B cell (primary cell): ENCODE data around the gene ZNF91. TPM values are rescaled to one million over a fixed set of nuclear protein-coding genes. Genes with fewer than 3 reads are reported as not detected.
A peak's percentile ranks its signal among the peaks of the same experiment; 100 is the strongest.
"Not testable (repeated sequence)": the region's sequence is repeated elsewhere in the genome, so short reads cannot be mapped to it uniquely, and the experiment has no call there.

Source experiments
- ATAC-seq: fragments of 200-7000 bp; cut with Tn5 transposase; one replicate; pipeline ENCODE4 v1.10.0; 2021; ENCODE audit warnings: low read depth, mild to moderate bottlenecking, moderate number of reproducible peaks, moderate library complexity
- CTCF ChIA-PET: fragments of 350-600 bp; sonication (Branson Sonifier 250); formaldehyde crosslinking; loops from one replicate; lab custom pipeline; 2021; ENCODE audit warnings: antibody characterized with exemption, inconsistent platforms; lab: Charles Lee
- POLR2A ChIA-PET: fragments of 350-600 bp; sonication (Branson Sonifier 250); formaldehyde crosslinking; loops from one replicate; lab custom pipeline; 2021; ENCODE audit warnings: antibody characterized with exemption; lab: Charles Lee
- DNase-seq: peaks from one replicate; pipeline ENCODE4 v3.0.0; 2013
- H2AFZ ChIP-seq: 2 replicates; pipeline ENCODE4 v1.6.1; 2012; ENCODE audit warnings: mild to moderate bottlenecking, low read depth, low read length; ENCODE audit not compliant: insufficient read depth, poor library complexity, severe bottlenecking
- H3K27ac ChIP-seq, 2 donors: 1 replicate in 1 of 2; 2 replicates in 1 of 2; pipeline ENCODE4 v1.5.1; 2012 to 2013; ENCODE audit warnings: low read length in 2 of 2, mild to moderate bottlenecking in 2 of 2, moderate library complexity in 1 of 2
- H3K27me3 ChIP-seq, 4 experiments: fragments of 200-600 bp in 1 of 4; sonication (generic) in 1 of 4; replicated peaks in 1 of 4; 1 replicate in 2 of 4; 2 replicates in 2 of 4; pipeline versions ENCODE4 v1.6.1 to v1.7.0; 2013 to 2016; ENCODE audit warnings: low read length in 3 of 4, mild to moderate bottlenecking in 2 of 4, mixed read lengths in 1 of 4, moderate library complexity in 1 of 4; ENCODE audit not compliant: insufficient read depth in 4 of 4, control insufficient read depth in 3 of 4; ENCODE audit errors: control extremely low read depth in 1 of 4
- H3K36me3 ChIP-seq, 2 experiments: replicated peaks in 1 of 2; 1 replicate in 1 of 2; 2 replicates in 1 of 2; pipeline versions ENCODE4 v1.6.1 to v1.7.1; 2013; ENCODE audit warnings: low read length in 1 of 2; ENCODE audit not compliant: insufficient read depth in 2 of 2, control insufficient read depth in 1 of 2; ENCODE audit errors: control extremely low read depth in 1 of 2, extremely low read depth in 1 of 2
- H3K4me1 ChIP-seq, 2 donors: fragments of 200-600 bp in 1 of 2; sonication (generic) in 1 of 2; 1 replicate in 1 of 2; 2 replicates in 1 of 2; pipeline versions ENCODE4 v1.5.1 to v1.6.1; 2013 to 2017; ENCODE audit warnings: low read length in 2 of 2; ENCODE audit not compliant: control insufficient read depth in 2 of 2, insufficient read depth in 2 of 2
- H3K4me2 ChIP-seq: replicated peaks from 2 replicates; pipeline ENCODE3; 2012; ENCODE audit warnings: mild to moderate bottlenecking, low read depth, low read length; ENCODE audit not compliant: poor library complexity, severe bottlenecking
- H3K4me3 ChIP-seq, 5 experiments: fragments of 200-600 bp in 1 of 5; sonication (generic) in 1 of 5; 1 replicate in 3 of 5; 2 replicates in 2 of 5; pipeline versions ENCODE4 v1.5.1 to v1.7.0; 2011 to 2016; ENCODE audit warnings: low read length in 4 of 5, mild to moderate bottlenecking in 4 of 5, low read depth in 2 of 5, control low read depth in 1 of 5, moderate library complexity in 1 of 5; ENCODE audit not compliant: insufficient read depth in 1 of 5; ENCODE audit errors: control extremely low read depth in 1 of 5, extremely low read depth in 1 of 5
- H3K79me2 ChIP-seq: fragments of 200-600 bp; sonication (generic); one replicate; pipeline ENCODE4 v1.6.0; 2016; ENCODE audit warnings: low read length; ENCODE audit not compliant: control insufficient read depth, insufficient read depth
- H3K9ac ChIP-seq: fragments of 200-600 bp; sonication (generic); 2 replicates; pipeline ENCODE4 v1.6.1; 2017; ENCODE audit warnings: mild to moderate bottlenecking, low read length, moderate library complexity
- H3K9me3 ChIP-seq, 3 donors: one replicate each; pipeline versions ENCODE4 v1.6.1 to v1.7.1; 2013; ENCODE audit warnings: low read length in 2 of 3; ENCODE audit not compliant: control insufficient read depth in 2 of 3, insufficient read depth in 1 of 3; ENCODE audit errors: control extremely low read depth in 1 of 3
- H4K20me1 ChIP-seq: 2 replicates; pipeline ENCODE4 v1.6.0; 2012; ENCODE audit warnings: mild to moderate bottlenecking, low read length; ENCODE audit not compliant: insufficient read depth, control insufficient read depth, poor library complexity, severe bottlenecking
- H3K27ac Mint-ChIP-seq: one replicate; pipeline ENCODE4 v1.8.0; 2021; ENCODE audit warnings: mixed read lengths
- H3K27me3 Mint-ChIP-seq: one replicate; pipeline ENCODE4 v1.8.0; 2021; ENCODE audit warnings: mixed read lengths
- H3K4me1 Mint-ChIP-seq: one replicate; pipeline ENCODE4 v1.8.0; 2021; ENCODE audit warnings: mixed read lengths
- H3K4me3 Mint-ChIP-seq: one replicate; pipeline ENCODE4 v1.8.0; 2021; ENCODE audit warnings: mixed read lengths
- H3K9me3 Mint-ChIP-seq: one replicate; pipeline ENCODE4 v1.8.0; 2022; ENCODE audit warnings: mixed read lengths; ENCODE audit not compliant: insufficient read depth
- EZH2 ChIP-seq: IDR thresholded peaks from 2 replicates; pipeline ENCODE4 v1.6.1; 2012; ENCODE audit warnings: borderline replicate concordance, low read depth, mild to moderate bottlenecking, moderate library complexity, low read length; ENCODE audit not compliant: insufficient read depth, poor library complexity, severe bottlenecking
- WGBS: methylation state at CpG from one replicate; pipeline ENCODE4 v1.1.5; 2013; ENCODE audit warnings: missing lambda C conversion rate; ENCODE audit not compliant: insufficient coverage; 5-methylcytosine and 5-hydroxymethylcytosine counted together
- intact Hi-C: fragments of 100-400 bp; cut with micrococcal nuclease; formaldehyde crosslinking; loops from one replicate; pipeline ENCODE4 v1.10.0; 2022
- polyA plus RNA-seq: library from polyadenylated mRNA; depleted of rRNA; stranded (reverse); fragments of >200 nt; gene quantifications from 2 replicates; pipeline ENCODE4 v1.2.3, GENCODE V29; 2012
- total RNA-seq, 2 donors: library from RNA; stranded (reverse); fragments of 120-200 nt in 1 of 2; gene quantifications; 1 replicate in 1 of 2; 2 replicates in 1 of 2; pipeline versions ENCODE4 v1.2.3 to v1.2.4, GENCODE V29; 2013 to 2022
- TF ChIP-seq, protein P1 (sequence below): fragments of 200-600 bp; IDR thresholded peaks from one replicate; pipeline ENCODE4 v1.8.0; 2022; ENCODE audit warnings: antibody characterized with exemption, mild to moderate bottlenecking

Gene ZNF91
- total and polyA plus RNA-seq, 2 donors (not counting 1 experiment from before 2014, with no cell fraction given): 17.9 to 79.6 TPM

DNA sequence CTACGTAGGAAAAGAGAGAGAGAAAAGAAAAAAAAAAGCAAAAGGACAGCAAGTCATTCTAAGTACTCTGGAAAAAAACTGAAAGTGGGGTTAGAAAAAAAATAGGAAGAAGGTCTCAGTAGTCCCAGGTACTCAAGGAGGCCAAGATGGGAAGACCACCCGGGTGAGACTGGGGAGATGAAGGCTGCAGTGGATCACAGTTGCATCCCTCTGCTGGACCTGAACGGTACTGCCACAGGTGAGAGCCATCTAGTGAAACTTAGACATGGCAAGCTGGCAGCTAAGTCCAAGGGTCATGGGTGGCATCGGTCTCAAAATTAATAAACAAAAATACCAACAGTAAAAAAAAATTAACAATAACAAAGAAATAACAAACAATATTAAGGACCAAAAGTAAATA, 41.0 kb upstream of the ZNF91 start:
- H3K4me1 Mint-ChIP-seq: no peaks in the 10 kb centered on the region
- Histone ChIP-seq H3K27ac (no peak overlapping the region), H3K27me3 (no peaks in the 10 kb centered on the region), H3K9ac (no peak overlapping the region), H3K9me3 (peaks cover 0 to 23% (median 2%) of the 10 kb centered on the region in 3 donors), H3K4me2 (no peak overlapping the region), H4K20me1 (no peaks in the 10 kb centered on the region), H3K4me3 (no peak overlapping the region), H2AFZ (no peak overlapping the region), H3K79me2 (no peaks in the 10 kb centered on the region), H3K36me3 (no peaks in the 10 kb centered on the region), H3K4me1 (no peaks in the 10 kb centered on the region)
- DNase-seq: no peak
- TF ChIP-seq EZH2: no peak
- TF ChIP-seq, protein P1, sequence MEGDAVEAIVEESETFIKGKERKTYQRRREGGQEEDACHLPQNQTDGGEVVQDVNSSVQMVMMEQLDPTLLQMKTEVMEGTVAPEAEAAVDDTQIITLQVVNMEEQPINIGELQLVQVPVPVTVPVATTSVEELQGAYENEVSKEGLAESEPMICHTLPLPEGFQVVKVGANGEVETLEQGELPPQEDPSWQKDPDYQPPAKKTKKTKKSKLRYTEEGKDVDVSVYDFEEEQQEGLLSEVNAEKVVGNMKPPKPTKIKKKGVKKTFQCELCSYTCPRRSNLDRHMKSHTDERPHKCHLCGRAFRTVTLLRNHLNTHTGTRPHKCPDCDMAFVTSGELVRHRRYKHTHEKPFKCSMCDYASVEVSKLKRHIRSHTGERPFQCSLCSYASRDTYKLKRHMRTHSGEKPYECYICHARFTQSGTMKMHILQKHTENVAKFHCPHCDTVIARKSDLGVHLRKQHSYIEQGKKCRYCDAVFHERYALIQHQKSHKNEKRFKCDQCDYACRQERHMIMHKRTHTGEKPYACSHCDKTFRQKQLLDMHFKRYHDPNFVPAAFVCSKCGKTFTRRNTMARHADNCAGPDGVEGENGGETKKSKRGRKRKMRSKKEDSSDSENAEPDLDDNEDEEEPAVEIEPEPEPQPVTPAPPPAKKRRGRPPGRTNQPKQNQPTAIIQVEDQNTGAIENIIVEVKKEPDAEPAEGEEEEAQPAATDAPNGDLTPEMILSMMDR: peak; percentile 18
- no peaks in the 10 kb centered on the region for H3K27me3 Mint-ChIP-seq
- H3K4me3 Mint-ChIP-seq: no peak overlapping the region
- WGBS: 92% methylated on average over 3 of the region's 4 CpGs
- ATAC-seq: no peak
- intact Hi-C loops: no loop called here
- H3K9me3 Mint-ChIP-seq: peaks cover 17% of the 10 kb centered on the region
- POLR2A ChIA-PET: no interaction called here
- no peak overlapping the region for H3K27ac Mint-ChIP-seq
- CTCF ChIA-PET: no interaction called here

DNA sequence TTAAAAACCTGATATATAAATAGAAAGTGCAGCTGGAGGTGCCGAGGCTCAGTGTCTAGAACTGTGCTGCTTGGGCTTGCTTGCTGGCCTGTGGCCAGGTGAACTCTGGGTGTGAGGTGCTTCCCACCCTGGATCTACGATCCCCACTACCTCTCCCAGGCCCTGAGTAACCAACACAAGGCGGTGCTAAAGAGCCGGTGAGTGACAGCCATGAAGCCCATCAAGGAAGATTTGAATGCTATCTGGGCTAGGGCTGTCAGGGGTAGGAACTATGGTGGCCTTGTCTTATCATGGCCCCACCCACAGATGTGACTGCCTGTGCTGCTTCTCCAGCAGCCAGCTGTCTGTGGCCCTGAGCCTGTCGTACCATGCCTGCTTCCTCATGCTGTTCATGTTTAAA, 25.6 kb upstream of the ZNF91 start:
- Histone ChIP-seq H3K9ac (no peak overlapping the region), H3K36me3 (no peaks in the 10 kb centered on the region), H4K20me1 (no peaks in the 10 kb centered on the region), H3K79me2 (no peaks in the 10 kb centered on the region), H3K4me2 (no peak overlapping the region), H2AFZ (no peak overlapping the region), H3K27me3 (peaks cover 0 to 2% (median 0%) of the 10 kb centered on the region in 4 experiments), H3K9me3 (peaks cover 0 to 28% (median 1%) of the 10 kb centered on the region in 3 donors), H3K4me3 (no peak overlapping the region), H3K27ac (no peak overlapping the region), H3K4me1 (peaks cover 2 to 3% of the 10 kb centered on the region in 2 donors)
- intact Hi-C loops: no loop called here
- CTCF ChIA-PET: no interaction called here
- Mint-ChIP-seq H3K27me3 (peaks cover 3% of the 10 kb centered on the region), H3K9me3 (no peaks in the 10 kb centered on the region), H3K4me1 (peaks cover 3% of the 10 kb centered on the region), H3K4me3 (no peak overlapping the region), H3K27ac (no peak overlapping the region)
- TF ChIP-seq, protein P1: no peak
- no peak for TF ChIP-seq EZH2
- 80% methylated on average over 1 of the region's 5 CpGs for WGBS
- DNase-seq (no peak), ATAC-seq (no peak)
- POLR2A ChIA-PET: no interaction called here

DNA sequence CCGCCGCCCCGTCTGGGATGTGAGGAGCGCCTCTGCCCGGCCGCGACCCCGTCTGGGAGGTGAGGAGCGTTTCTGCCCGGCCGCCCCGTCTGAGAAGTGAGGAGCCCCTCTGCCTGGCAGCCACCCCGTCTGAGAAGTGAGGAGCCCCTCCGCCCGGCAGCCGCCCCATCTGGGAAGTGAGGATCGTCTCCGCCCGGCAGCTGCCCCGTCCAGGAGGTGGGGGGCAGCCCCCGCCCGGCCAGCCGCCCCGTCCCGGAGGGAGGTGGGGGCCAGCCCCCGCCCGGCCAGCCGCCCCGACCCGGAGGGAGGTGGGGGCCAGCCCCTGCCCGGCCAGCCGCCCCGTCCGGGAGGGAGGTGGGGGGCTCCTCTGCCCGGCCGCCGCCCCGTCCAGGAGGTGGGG, 24.0 kb upstream of the ZNF91 start:
- ATAC-seq, H4K20me1 ChIP-seq, POLR2A ChIA-PET, H3K36me3 ChIP-seq, H3K27ac ChIP-seq, H3K27me3 ChIP-seq, H2AFZ ChIP-seq, H3K79me2 ChIP-seq, H3K4me2 ChIP-seq, H3K4me3 ChIP-seq, H3K27ac Mint-ChIP-seq, H3K9ac ChIP-seq, H3K4me3 Mint-ChIP-seq, DNase-seq, CTCF ChIA-PET, intact Hi-C loops, H3K9me3 Mint-ChIP-seq: not testable (repeated sequence)
- 98% methylated on average over 23 of the region's 38 CpGs for whole genome bisulfite sequencing
- Histone ChIP-seq H3K4me1 (peaks cover 8 to 16% of the 10 kb centered on the region in 2 donors), H3K9me3 (peaks cover 0 to 28% (median 1%) of the 10 kb centered on the region in 3 donors)
- Mint-ChIP-seq H3K27me3 (peaks cover 11% of the 10 kb centered on the region), H3K4me1 (peaks cover 11% of the 10 kb centered on the region)
